ENCODE measurements around the gene CLEC2L.

DNA sequence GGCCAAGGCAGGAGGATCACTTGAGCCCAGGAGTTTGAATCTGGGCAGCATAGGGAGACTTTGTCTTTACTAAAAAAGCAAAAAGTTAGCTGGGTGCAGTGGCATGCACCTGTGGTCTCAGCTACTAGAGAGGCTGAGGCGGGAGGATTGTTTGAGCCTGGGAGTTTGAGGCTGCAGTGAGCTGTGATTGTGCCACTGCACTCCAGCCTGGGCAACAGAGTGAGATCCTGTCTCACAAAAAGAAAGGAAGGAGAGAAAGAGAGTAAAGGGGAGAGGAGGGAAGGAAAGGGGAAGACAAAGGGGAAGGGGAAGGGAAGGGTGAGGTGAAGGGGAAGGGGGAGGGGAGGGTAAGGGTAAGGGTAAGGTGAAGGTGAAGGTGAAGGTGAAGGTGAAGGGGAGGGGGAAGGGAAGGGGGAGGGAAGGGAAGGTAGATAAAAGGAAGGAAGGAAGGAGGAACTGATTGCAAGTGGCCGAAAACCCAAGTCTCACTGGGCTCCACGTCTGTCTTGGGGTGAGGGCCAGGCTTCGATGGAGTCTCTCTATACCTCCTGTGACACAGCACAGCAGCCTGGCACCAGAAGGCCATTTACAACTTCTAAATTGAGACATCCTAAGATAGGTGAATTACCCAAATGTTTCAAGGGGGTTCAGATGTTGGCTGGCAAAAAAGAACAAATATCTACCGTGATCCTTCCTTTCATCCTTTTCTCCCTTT is 36.0 kb upstream of the CLEC2L start:
- no peak for TF ChIP-seq NFE2L1 (CRISPR knock-in tag; IDR thresholded peaks at IDR 0.05; ENCODE audit: borderline replicate concordance)
- TF ChIP-seq, protein P1, sequence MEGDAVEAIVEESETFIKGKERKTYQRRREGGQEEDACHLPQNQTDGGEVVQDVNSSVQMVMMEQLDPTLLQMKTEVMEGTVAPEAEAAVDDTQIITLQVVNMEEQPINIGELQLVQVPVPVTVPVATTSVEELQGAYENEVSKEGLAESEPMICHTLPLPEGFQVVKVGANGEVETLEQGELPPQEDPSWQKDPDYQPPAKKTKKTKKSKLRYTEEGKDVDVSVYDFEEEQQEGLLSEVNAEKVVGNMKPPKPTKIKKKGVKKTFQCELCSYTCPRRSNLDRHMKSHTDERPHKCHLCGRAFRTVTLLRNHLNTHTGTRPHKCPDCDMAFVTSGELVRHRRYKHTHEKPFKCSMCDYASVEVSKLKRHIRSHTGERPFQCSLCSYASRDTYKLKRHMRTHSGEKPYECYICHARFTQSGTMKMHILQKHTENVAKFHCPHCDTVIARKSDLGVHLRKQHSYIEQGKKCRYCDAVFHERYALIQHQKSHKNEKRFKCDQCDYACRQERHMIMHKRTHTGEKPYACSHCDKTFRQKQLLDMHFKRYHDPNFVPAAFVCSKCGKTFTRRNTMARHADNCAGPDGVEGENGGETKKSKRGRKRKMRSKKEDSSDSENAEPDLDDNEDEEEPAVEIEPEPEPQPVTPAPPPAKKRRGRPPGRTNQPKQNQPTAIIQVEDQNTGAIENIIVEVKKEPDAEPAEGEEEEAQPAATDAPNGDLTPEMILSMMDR (CRISPR knock-in tag; IDR thresholded peaks at IDR 0.05): no peak
- TF ChIP-seq, protein P2, sequence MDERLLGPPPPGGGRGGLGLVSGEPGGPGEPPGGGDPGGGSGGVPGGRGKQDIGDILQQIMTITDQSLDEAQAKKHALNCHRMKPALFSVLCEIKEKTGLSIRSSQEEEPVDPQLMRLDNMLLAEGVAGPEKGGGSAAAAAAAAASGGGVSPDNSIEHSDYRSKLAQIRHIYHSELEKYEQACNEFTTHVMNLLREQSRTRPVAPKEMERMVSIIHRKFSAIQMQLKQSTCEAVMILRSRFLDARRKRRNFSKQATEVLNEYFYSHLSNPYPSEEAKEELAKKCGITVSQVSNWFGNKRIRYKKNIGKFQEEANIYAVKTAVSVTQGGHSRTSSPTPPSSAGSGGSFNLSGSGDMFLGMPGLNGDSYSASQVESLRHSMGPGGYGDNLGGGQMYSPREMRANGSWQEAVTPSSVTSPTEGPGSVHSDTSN (CRISPR knock-in tag; IDR thresholded peaks at IDR 0.05): no peak
- TF ChIP-seq EEA1 (CRISPR knock-in tag; IDR thresholded peaks at IDR 0.05; ENCODE audit: borderline replicate concordance): no peak
- no peak for TF ChIP-seq YY1 (IDR thresholded peaks at IDR 0.05; ENCODE audit: insufficient read depth, insufficient replicate concordance, low read depth, low read length)
- TF ChIP-seq, protein P3, sequence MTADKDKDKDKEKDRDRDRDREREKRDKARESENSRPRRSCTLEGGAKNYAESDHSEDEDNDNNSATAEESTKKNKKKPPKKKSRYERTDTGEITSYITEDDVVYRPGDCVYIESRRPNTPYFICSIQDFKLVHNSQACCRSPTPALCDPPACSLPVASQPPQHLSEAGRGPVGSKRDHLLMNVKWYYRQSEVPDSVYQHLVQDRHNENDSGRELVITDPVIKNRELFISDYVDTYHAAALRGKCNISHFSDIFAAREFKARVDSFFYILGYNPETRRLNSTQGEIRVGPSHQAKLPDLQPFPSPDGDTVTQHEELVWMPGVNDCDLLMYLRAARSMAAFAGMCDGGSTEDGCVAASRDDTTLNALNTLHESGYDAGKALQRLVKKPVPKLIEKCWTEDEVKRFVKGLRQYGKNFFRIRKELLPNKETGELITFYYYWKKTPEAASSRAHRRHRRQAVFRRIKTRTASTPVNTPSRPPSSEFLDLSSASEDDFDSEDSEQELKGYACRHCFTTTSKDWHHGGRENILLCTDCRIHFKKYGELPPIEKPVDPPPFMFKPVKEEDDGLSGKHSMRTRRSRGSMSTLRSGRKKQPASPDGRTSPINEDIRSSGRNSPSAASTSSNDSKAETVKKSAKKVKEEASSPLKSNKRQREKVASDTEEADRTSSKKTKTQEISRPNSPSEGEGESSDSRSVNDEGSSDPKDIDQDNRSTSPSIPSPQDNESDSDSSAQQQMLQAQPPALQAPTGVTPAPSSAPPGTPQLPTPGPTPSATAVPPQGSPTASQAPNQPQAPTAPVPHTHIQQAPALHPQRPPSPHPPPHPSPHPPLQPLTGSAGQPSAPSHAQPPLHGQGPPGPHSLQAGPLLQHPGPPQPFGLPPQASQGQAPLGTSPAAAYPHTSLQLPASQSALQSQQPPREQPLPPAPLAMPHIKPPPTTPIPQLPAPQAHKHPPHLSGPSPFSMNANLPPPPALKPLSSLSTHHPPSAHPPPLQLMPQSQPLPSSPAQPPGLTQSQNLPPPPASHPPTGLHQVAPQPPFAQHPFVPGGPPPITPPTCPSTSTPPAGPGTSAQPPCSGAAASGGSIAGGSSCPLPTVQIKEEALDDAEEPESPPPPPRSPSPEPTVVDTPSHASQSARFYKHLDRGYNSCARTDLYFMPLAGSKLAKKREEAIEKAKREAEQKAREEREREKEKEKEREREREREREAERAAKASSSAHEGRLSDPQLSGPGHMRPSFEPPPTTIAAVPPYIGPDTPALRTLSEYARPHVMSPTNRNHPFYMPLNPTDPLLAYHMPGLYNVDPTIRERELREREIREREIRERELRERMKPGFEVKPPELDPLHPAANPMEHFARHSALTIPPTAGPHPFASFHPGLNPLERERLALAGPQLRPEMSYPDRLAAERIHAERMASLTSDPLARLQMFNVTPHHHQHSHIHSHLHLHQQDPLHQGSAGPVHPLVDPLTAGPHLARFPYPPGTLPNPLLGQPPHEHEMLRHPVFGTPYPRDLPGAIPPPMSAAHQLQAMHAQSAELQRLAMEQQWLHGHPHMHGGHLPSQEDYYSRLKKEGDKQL (CRISPR knock-in tag; IDR thresholded peaks at IDR 0.05; ENCODE audit: low read depth): no peak
- no peak for TF ChIP-seq HDAC6 (IDR thresholded peaks at IDR 0.05; ENCODE audit: low read depth, low read length)
- TF ChIP-seq RAD21 (CRISPR knock-in tag; IDR thresholded peaks at IDR 0.05): no peak
- no peak for TF ChIP-seq KDM4B (CRISPR knock-in tag; IDR thresholded peaks at IDR 0.05)
- no peak for TF ChIP-seq SIN3A (IDR thresholded peaks at IDR 0.05; ENCODE audit: borderline replicate concordance, low read depth, low read length)
- TF ChIP-seq POLR2AphosphoS5 (IDR thresholded peaks at IDR 0.05; ENCODE audit: low read depth, low read length): no peak
- no peak for TF ChIP-seq ZNF670 (CRISPR knock-in tag; IDR thresholded peaks at IDR 0.05; ENCODE audit: borderline replicate concordance)

Data from HepG2 (cell line).